ENCODE measurements around the gene LSM14B.

Gene LSM14B

GRCh38 chr20:62133864-62134263 is 11.6 kb downstream of the LSM14B start:
- no peak for TF ChIP-seq ZFX (IDR thresholded peaks at IDR 0.05; ENCODE audit: borderline replicate concordance)
- no peak for TF ChIP-seq CTCF (IDR thresholded peaks at IDR 0.05)
- H3K27ac ChIP-seq: no peak overlapping the region

GRCh38 chr20:62134735-62135231 is 12.5 kb downstream of the LSM14B start:
- TF ChIP-seq CTCF (IDR thresholded peaks at IDR 0.05) (no peak), ZFX (IDR thresholded peaks at IDR 0.05; ENCODE audit: borderline replicate concordance) (no peak)
- H3K27ac ChIP-seq: peak overlapping the region; percentile 7; the same call in 1 of the 2 replicates

GRCh38 chr20:62135573-62136266 is 13.4 kb downstream of the LSM14B start:
- no peak overlapping the region for H3K27ac ChIP-seq
- TF ChIP-seq ZFX (IDR thresholded peaks at IDR 0.05; ENCODE audit: borderline replicate concordance) (no peak), CTCF (IDR thresholded peaks at IDR 0.05) (no peak)

GRCh38 chr20:62136283-62137091 is 14.2 kb downstream of the LSM14B start:
- H3K27ac ChIP-seq: peak overlapping the region; percentile 5
- TF ChIP-seq ZFX (IDR thresholded peaks at IDR 0.05; ENCODE audit: borderline replicate concordance) (no peak), CTCF (IDR thresholded peaks at IDR 0.05) (peak; percentile 94)

GRCh38 chr20:62137092-62137384 is 14.8 kb downstream of the LSM14B start:
- H3K27ac ChIP-seq: peak overlapping the region; percentile 5
- peak; percentile 63 for TF ChIP-seq CTCF (IDR thresholded peaks at IDR 0.05)
- TF ChIP-seq ZFX (IDR thresholded peaks at IDR 0.05; ENCODE audit: borderline replicate concordance): no peak

GRCh38 chr20:62137478-62138203 is 15.4 kb downstream of the LSM14B start:
- peak overlapping the region; percentile 5 for H3K27ac ChIP-seq
- TF ChIP-seq CTCF (IDR thresholded peaks at IDR 0.05): no peak
- no peak for TF ChIP-seq ZFX (IDR thresholded peaks at IDR 0.05; ENCODE audit: borderline replicate concordance)
